GM21515 (cell line): ENCODE measurements around the gene ACTN1.

Source experiments
- ATAC-seq: cut with Tn5 transposase; IDR thresholded peaks from one replicate; pipeline ENCODE4 v1.9.1; 2021; ENCODE audit not compliant: unreplicated experiment

The ACTN1 gene

GRCh38 chr14:68892961-68893360, 86.1 kb downstream of the ACTN1 start:
- no peak for ATAC-seq

- no peak for ATAC-seq
These were observed 87.0 kb downstream of the ACTN1 start for GRCh38 chr14:68891851-68892660.

GRCh38 chr14:68890173-68890931, 88.8 kb downstream of the ACTN1 start:
- ATAC-seq = no peak

GRCh38 chr14:68888883-68889282, 90.2 kb downstream of the ACTN1 start:
- no peak for ATAC-seq

GRCh38 chr14:68888025-68888850, 90.9 kb downstream of the ACTN1 start:
- ATAC-seq = no peak

GRCh38 chr14:68886109-68886434, 93.0 kb downstream of the ACTN1 start:
- ATAC-seq = no peak

GRCh38 chr14:68885226-68886108, 93.6 kb downstream of the ACTN1 start:
- ATAC-seq = no peak

GRCh38 chr14:68884031-68885030, 94.8 kb downstream of the ACTN1 start:
- ATAC-seq = no peak

- ATAC-seq = no peak
These were observed 96.9 kb downstream of the ACTN1 start for GRCh38 chr14:68882235-68882634.

GRCh38 chr14:68881396-68881795, 97.7 kb downstream of the ACTN1 start:
- no peak for ATAC-seq

GRCh38 chr14:68880581-68881105, 98.5 kb downstream of the ACTN1 start:
- no peak for ATAC-seq

- no peak for ATAC-seq
These were observed 99.1 kb downstream of the ACTN1 start for GRCh38 chr14:68879841-68880575.

GRCh38 chr14:68879321-68879781, 99.8 kb downstream of the ACTN1 start:
- no peak for ATAC-seq

- ATAC-seq = no peak
These were observed 100.2 kb downstream of the ACTN1 start for GRCh38 chr14:68878908-68879307.

- ATAC-seq = no peak
These were observed 101.0 kb downstream of the ACTN1 start for GRCh38 chr14:68877993-68878575.

GRCh38 chr14:68876976-68877375, 102.1 kb downstream of the ACTN1 start:
- ATAC-seq = no peak

GRCh38 chr14:68874746-68875155, 104.4 kb downstream of the ACTN1 start:
- no peak for ATAC-seq

GRCh38 chr14:68873376-68873775, 105.7 kb downstream of the ACTN1 start:
- no peak for ATAC-seq
